ENCODE results near the gene SFMBT1. TPM values are rescaled to one million over a fixed set of nuclear protein-coding genes. Genes with fewer than 3 reads are reported as not detected.

Gene SFMBT1
- total RNA-seq, 5 donors from 2014 or later (not counting 1 experiment from before 2014, with no cell fraction given), result 30.3 to 42.7 (median 37.7) TPM

DNA sequence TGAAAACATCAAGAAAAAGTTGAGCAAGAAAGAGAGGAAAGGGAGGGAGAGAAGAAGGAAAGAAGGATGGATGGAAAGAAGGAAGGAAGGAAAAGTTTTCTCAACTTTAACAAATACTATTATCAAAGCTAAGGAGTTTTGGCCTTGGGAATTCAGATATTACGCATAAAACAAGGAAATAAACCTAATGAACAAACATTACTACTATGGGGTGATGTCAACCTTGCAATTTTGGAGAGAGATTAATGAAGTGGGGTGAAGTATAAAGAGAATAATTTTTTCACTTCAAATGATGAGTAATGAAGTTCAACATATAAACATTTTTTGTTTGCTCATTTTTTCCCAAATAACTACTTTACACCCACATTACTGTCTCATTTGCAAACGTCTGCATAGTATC, 55.2 kb downstream of the SFMBT1 start:
- peaks cover 10% of the 10 kb centered on the region for H3K36me3 Mint-ChIP-seq
- POLR2A ChIA-PET, result interaction anchor here in 1 of 2 donors (0.7 kb wide), 1 partner anchor 340 kb away, joined by 10 read pairs; no protein-coding TSS in a partner anchor
- ATAC-seq (replicated peaks in 1 of 4) (no peak), DNase-seq (no peak)
- H3K4me3 Mint-ChIP-seq, result no peak overlapping the region
- H3K27me3 ChIP-seq (replicated peaks in 1 of 2; ENCODE audit: control insufficient read depth in 2 of 2, extremely low read depth in 1 of 2, insufficient read depth in 2 of 2, low read length in 1 of 2), result no peaks in the 10 kb centered on the region
- no peaks in the 10 kb centered on the region for H3K9me3 ChIP-seq
- H3K27me3 Mint-ChIP-seq, result no peaks in the 10 kb centered on the region
- no peak overlapping the region for H3K4me3 ChIP-seq (ENCODE audit: control insufficient read depth in 1 of 2, extremely low read depth in 1 of 2, low read length in 1 of 2)
- WGBS (ENCODE audit: insufficient coverage), result no CpG with 5 or more reads among the region's 2 CpGs
- peaks cover 47 to 68% (median 56%) of the 10 kb centered on the region in 3 donors for H3K4me1 Mint-ChIP-seq
- H3K36me3 ChIP-seq (ENCODE audit: control insufficient read depth in 2 of 2, extremely low read depth in 1 of 2, insufficient read depth in 1 of 2, low read length in 1 of 2), result no peaks in the 10 kb centered on the region
- H3K4me1 ChIP-seq (ENCODE audit: control insufficient read depth in 1 of 2, extremely low read depth in 1 of 2, insufficient read depth in 2 of 2, low read length in 2 of 2), result no peaks in the 10 kb centered on the region
- no peaks in the 10 kb centered on the region for H3K9me3 Mint-ChIP-seq
- CTCF ChIA-PET, result interaction anchor here in 1 of 2 donors (0.6 kb wide), 1 partner anchor 16 kb away, joined by 4 read pairs; no protein-coding TSS in a partner anchor
- peak overlapping the region in 1 of 2 donors; percentile 49 for H3K27ac Mint-ChIP-seq
- no peak overlapping the region for H3K27ac ChIP-seq (ENCODE audit: low read length)

DNA sequence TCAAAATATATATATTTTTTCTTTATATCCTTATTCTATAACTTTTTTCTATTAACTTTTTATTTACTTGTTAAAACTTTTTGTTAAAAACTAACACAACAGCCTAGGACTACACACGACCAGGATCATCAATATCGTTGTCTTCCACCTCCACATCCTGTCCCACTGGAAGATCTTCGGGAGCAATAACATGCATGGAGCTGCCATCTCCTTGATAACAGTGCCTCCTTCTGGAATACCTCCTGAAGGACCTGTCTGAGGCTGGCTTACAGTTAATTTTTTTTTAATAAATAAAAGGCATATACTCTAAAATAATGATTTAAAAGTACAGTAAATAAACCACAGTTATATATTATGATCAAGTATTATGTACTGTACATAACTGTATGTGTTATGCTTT, 58.9 kb downstream of the SFMBT1 start:
- Mint-ChIP-seq H3K27me3 (no peaks in the 10 kb centered on the region), H3K4me1 (peaks cover 56 to 75% (median 65%) of the 10 kb centered on the region in 3 donors), H3K27ac (no peak overlapping the region), H3K4me3 (no peak overlapping the region), H3K36me3 (peaks cover 2% of the 10 kb centered on the region), H3K9me3 (no peaks in the 10 kb centered on the region)
- 73% methylated on average over 2 of the region's 3 CpGs for WGBS (ENCODE audit: insufficient coverage)
- Histone ChIP-seq H3K27ac (ENCODE audit: low read length) (no peak overlapping the region), H3K36me3 (ENCODE audit: control insufficient read depth in 2 of 2, extremely low read depth in 1 of 2, insufficient read depth in 1 of 2, low read length in 1 of 2) (no peaks in the 10 kb centered on the region), H3K9me3 (no peaks in the 10 kb centered on the region), H3K4me1 (ENCODE audit: control insufficient read depth in 1 of 2, extremely low read depth in 1 of 2, insufficient read depth in 2 of 2, low read length in 2 of 2) (peaks cover 13 to 24% of the 10 kb centered on the region in 2 experiments), H3K27me3 (replicated peaks in 1 of 2; ENCODE audit: control insufficient read depth in 2 of 2, extremely low read depth in 1 of 2, insufficient read depth in 2 of 2, low read length in 1 of 2) (no peaks in the 10 kb centered on the region), H3K4me3 (ENCODE audit: control insufficient read depth in 1 of 2, extremely low read depth in 1 of 2, low read length in 1 of 2) (no peak overlapping the region)
- DNase-seq (peak in 1 of 35 experiments; percentile 25), ATAC-seq (replicated peaks in 1 of 4) (no peak)
- CTCF ChIA-PET, result interaction anchor here in 1 of 2 donors (0.9 kb wide), 1 partner anchor 41 kb away, joined by 3 read pairs; no protein-coding TSS in a partner anchor
- POLR2A ChIA-PET, result interaction anchor here in 1 of 2 donors (0.6 kb wide), 1 partner anchor 15 kb away, joined by 6 read pairs; no protein-coding TSS in a partner anchor

DNA sequence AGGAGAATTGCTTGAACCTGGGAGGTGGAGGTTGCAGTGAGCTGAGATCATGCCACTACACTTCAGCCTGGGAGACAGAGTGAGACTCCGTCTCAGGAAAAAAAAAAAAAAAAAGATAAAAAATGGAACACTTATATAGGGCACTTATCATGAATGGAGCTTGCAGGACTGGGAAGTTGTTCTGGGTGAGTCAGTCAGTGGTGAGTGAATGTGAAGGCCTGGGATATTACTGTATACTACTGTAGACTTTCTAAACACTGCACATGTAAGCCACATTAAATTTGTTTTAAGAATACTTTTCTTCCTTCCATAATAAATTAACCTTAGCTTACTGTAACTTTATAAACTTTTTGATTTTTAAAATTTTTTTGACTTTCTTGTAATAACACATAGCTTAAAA, 59.8 kb downstream of the SFMBT1 start:
- Histone ChIP-seq H3K36me3 (ENCODE audit: control insufficient read depth in 2 of 2, extremely low read depth in 1 of 2, insufficient read depth in 1 of 2, low read length in 1 of 2) (no peaks in the 10 kb centered on the region), H3K27me3 (replicated peaks in 1 of 2; ENCODE audit: control insufficient read depth in 2 of 2, extremely low read depth in 1 of 2, insufficient read depth in 2 of 2, low read length in 1 of 2) (no peaks in the 10 kb centered on the region), H3K27ac (ENCODE audit: low read length) (no peak overlapping the region), H3K4me1 (ENCODE audit: control insufficient read depth in 1 of 2, extremely low read depth in 1 of 2, insufficient read depth in 2 of 2, low read length in 2 of 2) (peaks cover 13 to 24% of the 10 kb centered on the region in 2 experiments), H3K9me3 (no peaks in the 10 kb centered on the region), H3K4me3 (ENCODE audit: control insufficient read depth in 1 of 2, extremely low read depth in 1 of 2, low read length in 1 of 2) (no peak overlapping the region)
- Mint-ChIP-seq H3K27me3 (no peaks in the 10 kb centered on the region), H3K4me1 (peaks cover 49 to 69% (median 61%) of the 10 kb centered on the region in 3 donors), H3K9me3 (no peaks in the 10 kb centered on the region), H3K27ac (peak overlapping the region in 1 of 2 donors; percentile 44), H3K36me3 (peaks cover 4% of the 10 kb centered on the region), H3K4me3 (no peak overlapping the region)
- no CpG with 5 or more reads among the region's 1 CpG for WGBS (ENCODE audit: insufficient coverage)
- CTCF ChIA-PET, result interaction anchor here (0.6 to 0.9 kb wide), 2 partner anchors 40 to 148 kb away, joined by 3 to 4 read pairs; no protein-coding TSS in a partner anchor
- no peak for ATAC-seq (replicated peaks in 1 of 4)
- POLR2A ChIA-PET, result interaction anchor here (0.6 to 0.9 kb wide), 5 partner anchors 10 to 147 kb away, joined by 3 to 8 read pairs (median 4); no protein-coding TSS in a partner anchor
- DNase-seq, result no peak

DNA sequence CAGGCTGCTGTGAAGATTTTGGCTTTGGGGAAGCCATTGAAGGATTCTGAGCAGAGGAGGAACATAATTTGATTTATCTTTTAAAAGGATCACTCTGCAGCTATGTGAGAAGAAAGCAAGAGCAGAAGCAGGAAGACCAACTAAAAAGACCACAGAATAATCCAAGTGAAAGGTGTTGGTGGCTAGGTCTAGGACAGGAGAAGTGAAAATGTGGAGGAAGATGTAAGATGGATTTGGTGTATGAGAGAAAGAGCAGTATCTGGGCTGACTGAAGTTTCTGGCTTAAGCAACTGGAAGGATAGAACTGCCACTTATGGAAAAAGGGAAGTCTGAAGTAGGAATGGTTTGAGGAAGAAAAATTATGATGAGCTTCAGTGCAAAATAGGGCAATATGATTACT, 62.0 kb downstream of the SFMBT1 start:
- ATAC-seq (replicated peaks in 1 of 4), result peak in 2 of 4 experiments; percentile 26 to 31
- H3K36me3 ChIP-seq (ENCODE audit: control insufficient read depth in 2 of 2, extremely low read depth in 1 of 2, insufficient read depth in 1 of 2, low read length in 1 of 2), result no peaks in the 10 kb centered on the region
- peaks cover 7% of the 10 kb centered on the region for H3K36me3 Mint-ChIP-seq

DNA sequence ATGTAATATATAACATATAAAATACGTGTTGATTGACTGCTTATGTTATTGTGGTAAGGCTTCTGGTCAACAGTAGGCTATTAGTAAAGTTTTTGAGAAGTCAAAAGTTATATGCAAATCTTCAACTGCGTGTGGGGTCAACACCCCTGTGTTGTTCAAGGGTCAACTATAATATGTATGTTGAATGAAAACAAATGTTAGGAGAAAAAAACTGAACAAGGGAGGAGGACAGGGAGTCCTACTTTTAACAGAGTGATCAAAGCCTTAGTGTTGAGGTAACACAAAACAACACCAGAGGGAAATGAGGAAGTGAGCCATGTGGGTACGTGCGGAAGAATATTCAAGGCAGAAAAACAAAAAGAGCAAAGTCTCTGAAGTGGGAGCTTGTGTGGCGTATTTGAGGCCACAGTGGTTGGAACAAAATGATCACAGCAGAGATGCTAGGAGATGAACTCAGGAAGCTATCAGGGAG, 62.5 kb downstream of the SFMBT1 start:
- ChIA-PET CTCF (interaction anchor here in 1 of 2 donors (0.8 to 1.5 kb wide), 5 partner anchors 9 to 63 kb away, joined by 3 to 8 read pairs (median 4); partner anchors contain the start of gene SFMBT1), POLR2A (interaction anchor here (0.5 to 1.6 kb wide), 5 partner anchors 12 to 416 kb away, joined by 3 to 6 read pairs (median 5); no protein-coding TSS in a partner anchor)
- Histone ChIP-seq H3K27ac (ENCODE audit: low read length) (peak overlapping the region; percentile 40), H3K4me3 (ENCODE audit: control insufficient read depth in 1 of 2, extremely low read depth in 1 of 2, low read length in 1 of 2) (no peak overlapping the region), H3K9me3 (no peaks in the 10 kb centered on the region), H3K27me3 (replicated peaks in 1 of 2; ENCODE audit: control insufficient read depth in 2 of 2, extremely low read depth in 1 of 2, insufficient read depth in 2 of 2, low read length in 1 of 2) (no peaks in the 10 kb centered on the region), H3K4me1 (ENCODE audit: control insufficient read depth in 1 of 2, extremely low read depth in 1 of 2, insufficient read depth in 2 of 2, low read length in 2 of 2) (peaks cover 13 to 26% of the 10 kb centered on the region in 2 experiments), H3K36me3 (ENCODE audit: control insufficient read depth in 2 of 2, extremely low read depth in 1 of 2, insufficient read depth in 1 of 2, low read length in 1 of 2) (no peaks in the 10 kb centered on the region)
- WGBS (ENCODE audit: insufficient coverage), result 0% methylated on average over 1 of the region's 5 CpGs
- no peaks in the 10 kb centered on the region for H3K27me3 Mint-ChIP-seq
- peaks cover 7% of the 10 kb centered on the region for H3K36me3 Mint-ChIP-seq
- H3K27ac Mint-ChIP-seq, result peak overlapping the region; percentile 86 to 93
- H3K4me3 Mint-ChIP-seq, result peak overlapping the region; percentile 53 to 56 (median 55)
- no peaks in the 10 kb centered on the region for H3K9me3 Mint-ChIP-seq
- peaks cover 44 to 57% (median 50%) of the 10 kb centered on the region in 3 donors for H3K4me1 Mint-ChIP-seq
- ATAC-seq (replicated peaks in 1 of 4) (peak; percentile 93 to 96 (median 94)), DNase-seq (peak; percentile 22 to 88 (median 51))

More for the DNA sequence above, 62.0 kb downstream of the SFMBT1 start:
- ChIA-PET POLR2A (interaction anchor here (0.5 to 1.6 kb wide), 8 partner anchors 13 to 416 kb away, joined by 3 to 6 read pairs (median 3); no protein-coding TSS in a partner anchor), CTCF (interaction anchor here in 1 of 2 donors (0.8 to 1.5 kb wide), 5 partner anchors 9 to 62 kb away, joined by 3 to 8 read pairs (median 4); partner anchors contain the start of gene SFMBT1)
- Mint-ChIP-seq H3K9me3 (no peaks in the 10 kb centered on the region), H3K4me1 (peaks cover 44 to 57% (median 50%) of the 10 kb centered on the region in 3 donors), H3K27ac (peak overlapping the region; percentile 86 to 93), H3K27me3 (no peaks in the 10 kb centered on the region), H3K4me3 (peak overlapping the region; percentile 53 to 56 (median 55))
- no peaks in the 10 kb centered on the region for H3K27me3 ChIP-seq (replicated peaks in 1 of 2; ENCODE audit: control insufficient read depth in 2 of 2, extremely low read depth in 1 of 2, insufficient read depth in 2 of 2, low read length in 1 of 2)
- H3K27ac ChIP-seq (ENCODE audit: low read length), result peak overlapping the region; percentile 40
- H3K4me1 ChIP-seq (ENCODE audit: control insufficient read depth in 1 of 2, extremely low read depth in 1 of 2, insufficient read depth in 2 of 2, low read length in 2 of 2), result peaks cover 13 to 26% of the 10 kb centered on the region in 2 experiments
- no peak overlapping the region for H3K4me3 ChIP-seq (ENCODE audit: control insufficient read depth in 1 of 2, extremely low read depth in 1 of 2, low read length in 1 of 2)
- no peak for DNase-seq
- H3K9me3 ChIP-seq, result no peaks in the 10 kb centered on the region

DNA sequence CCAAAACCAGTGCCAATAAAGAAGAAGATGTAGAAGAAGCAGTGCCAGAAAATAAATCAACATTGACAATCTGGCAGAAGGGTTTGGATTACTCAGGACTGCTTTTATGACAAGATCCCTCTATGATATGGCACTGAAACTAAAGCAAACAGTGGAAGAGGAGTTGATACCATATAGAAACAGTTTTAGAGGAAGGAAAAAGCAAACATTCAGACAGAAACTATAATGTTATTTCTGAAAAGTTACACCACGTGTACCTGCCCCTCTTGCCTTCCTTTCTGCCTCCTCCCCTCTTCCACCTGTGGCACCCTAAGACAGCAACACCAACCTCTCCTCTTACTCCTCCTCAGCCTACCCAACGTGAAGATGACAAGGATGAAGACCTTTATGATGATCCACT, 63.0 kb downstream of the SFMBT1 start:
- no peak overlapping the region for H3K4me3 ChIP-seq (ENCODE audit: control insufficient read depth in 1 of 2, extremely low read depth in 1 of 2, low read length in 1 of 2)
- DNase-seq (peak in 12 of 35 experiments; percentile 7 to 58 (median 14)), ATAC-seq (replicated peaks in 1 of 4) (peak in 2 of 4 experiments; percentile 35 to 49)
- ChIA-PET POLR2A (interaction anchor here (0.5 to 0.6 kb wide), 3 partner anchors 13 to 1566 kb away, joined by 4 to 12 read pairs (median 5); no protein-coding TSS in a partner anchor), CTCF (interaction anchor here (0.6 to 1.5 kb wide), 8 partner anchors 10 to 56 kb away, joined by 3 to 8 read pairs (median 4); no protein-coding TSS in a partner anchor)
- Mint-ChIP-seq H3K36me3 (peaks cover 7% of the 10 kb centered on the region), H3K9me3 (no peaks in the 10 kb centered on the region), H3K27ac (peak overlapping the region; percentile 86 to 93), H3K4me3 (peak overlapping the region in 2 of 3 donors; percentile 21 to 55), H3K27me3 (no peaks in the 10 kb centered on the region), H3K4me1 (peaks cover 44 to 55% (median 50%) of the 10 kb centered on the region in 3 donors)
- no peaks in the 10 kb centered on the region for H3K27me3 ChIP-seq (replicated peaks in 1 of 2; ENCODE audit: control insufficient read depth in 2 of 2, extremely low read depth in 1 of 2, insufficient read depth in 2 of 2, low read length in 1 of 2)
- H3K27ac ChIP-seq (ENCODE audit: low read length), result peak overlapping the region; percentile 40
- no peaks in the 10 kb centered on the region for H3K36me3 ChIP-seq (ENCODE audit: control insufficient read depth in 2 of 2, extremely low read depth in 1 of 2, insufficient read depth in 1 of 2, low read length in 1 of 2)
- WGBS (ENCODE audit: insufficient coverage), result no CpG with 5 or more reads among the region's 2 CpGs
- H3K4me1 ChIP-seq (ENCODE audit: control insufficient read depth in 1 of 2, extremely low read depth in 1 of 2, insufficient read depth in 2 of 2, low read length in 2 of 2), result peaks cover 13 to 26% of the 10 kb centered on the region in 2 experiments
- no peaks in the 10 kb centered on the region for H3K9me3 ChIP-seq

Measured in T-cell (primary cell).